Stimulated activated naive CD8-positive, alpha-beta T cell treated with anti-CD3 and anti-CD28 coated beads, Interleukin-15, Interleukin-2, amounts not matched to agents 100 U/mL and 50 U/mL, for 24 hours (primary cell): ENCODE data around the gene CCL1.

Experiments
- ATAC-seq: fragments of 150-1000 bp; cut with Tn5 transposase; one replicate; pipeline ENCODE4 v1.10.0; 2021
- DNase-seq: peaks from one replicate; pipeline ENCODE4 v3.0.0; 2021

Gene CCL1

GRCh38 chr17:34382621-34383124 lies 19.6 kb upstream of the CCL1 start:
- peak; percentile 75 for ATAC-seq
- peak; percentile 69 for DNase-seq

GRCh38 chr17:34379868-34380267 lies 16.8 kb upstream of the CCL1 start:
- ATAC-seq (no peak), DNase-seq (no peak)

- peak; percentile 25 for DNase-seq
- peak; percentile 42 for ATAC-seq
Observed at GRCh38 chr17:34378664-34379101, 15.7 kb upstream of the CCL1 start.

- ATAC-seq, result no peak
Observed at GRCh38 chr17:34377078-34377823, 14.2 kb upstream of the CCL1 start.

GRCh38 chr17:34375426-34375997 lies 12.5 kb upstream of the CCL1 start:
- DNase-seq, result no peak
- no peak for ATAC-seq

More at GRCh38 chr17:34377078-34377823, 14.2 kb upstream of the CCL1 start:
- no peak for DNase-seq

- no peak for DNase-seq
- ATAC-seq, result no peak
Observed at GRCh38 chr17:34374457-34374856, 11.4 kb upstream of the CCL1 start.

GRCh38 chr17:34371405-34372100 lies 8.5 kb upstream of the CCL1 start:
- peak; percentile 11 for ATAC-seq
- DNase-seq, result no peak

GRCh38 chr17:34370997-34371395 lies 8.0 kb upstream of the CCL1 start:
- peak; percentile 63 for ATAC-seq

GRCh38 chr17:34370376-34370996 lies 7.5 kb upstream of the CCL1 start:
- DNase-seq, result no peak
- ATAC-seq, result no peak

More at GRCh38 chr17:34370997-34371395, 8.0 kb upstream of the CCL1 start:
- DNase-seq, result no peak

GRCh38 chr17:34369571-34369970 lies 6.5 kb upstream of the CCL1 start:
- ATAC-seq (no peak), DNase-seq (no peak)

- ATAC-seq (no peak), DNase-seq (no peak)
Observed at GRCh38 chr17:34368946-34369500, 6.0 kb upstream of the CCL1 start.

- no peak for ATAC-seq
- no peak for DNase-seq
Observed at GRCh38 chr17:34368196-34368945, 5.3 kb upstream of the CCL1 start.

GRCh38 chr17:34367486-34368195 lies 4.6 kb upstream of the CCL1 start:
- no peak for ATAC-seq
- no peak for DNase-seq

GRCh38 chr17:34366529-34367107 lies 3.6 kb upstream of the CCL1 start:
- ATAC-seq, result no peak
- no peak for DNase-seq

- ATAC-seq (no peak), DNase-seq (no peak)
Observed at GRCh38 chr17:34366010-34366409, 3.0 kb upstream of the CCL1 start.

GRCh38 chr17:34365340-34365739 lies 2.3 kb upstream of the CCL1 start:
- ATAC-seq (no peak), DNase-seq (no peak)

GRCh38 chr17:34364751-34365150 lies 1.7 kb upstream of the CCL1 start:
- DNase-seq, result no peak
- no peak for ATAC-seq

- DNase-seq (peak; percentile 83), ATAC-seq (peak; percentile 62)
Observed at GRCh38 chr17:34361478-34362061, 1.5 kb downstream of the CCL1 start.

- ATAC-seq, result no peak
- DNase-seq, result no peak
Observed at GRCh38 chr17:34360601-34361270, 2.3 kb downstream of the CCL1 start.
